GM21786 (cell line): Measurements from ENCODE around the gene SAMSN1.

Experiments
- ATAC-seq: cut with Tn5 transposase; IDR thresholded peaks from one replicate; pipeline ENCODE4 v1.9.1; 2021; ENCODE audit not compliant: unreplicated experiment

The SAMSN1 gene

GRCh38 chr21:14545906-14546480 lies at the start of gene SAMSN1:
SAMSN1 (minus strand) TSS chr21:14546315; CDS start chr21:14546261, 54 bp downstream.
- ATAC-seq: peak; percentile 78

DNA sequence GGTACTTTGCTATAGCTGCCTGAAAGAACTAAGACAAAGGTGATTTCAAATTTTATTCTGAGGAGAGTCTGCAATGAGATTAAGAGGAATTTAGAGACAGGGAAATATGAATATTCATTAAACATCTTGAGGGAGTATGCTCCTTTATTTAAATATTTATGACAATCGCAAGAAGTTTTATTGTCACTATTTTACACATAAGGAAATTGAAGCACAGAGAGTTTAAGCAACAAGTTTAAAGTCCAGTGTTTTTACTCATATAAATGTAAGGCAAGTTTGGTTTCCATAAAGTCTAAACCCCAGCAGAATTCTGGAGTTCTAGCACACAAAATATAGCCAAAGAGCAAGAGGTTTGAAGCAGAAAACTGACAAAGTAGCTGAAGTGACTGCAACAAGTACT lies 49.3 kb upstream of the SAMSN1 start:
- no peak for ATAC-seq

GRCh38 chr21:14594967-14595366 lies 48.9 kb upstream of the SAMSN1 start:
- no peak for ATAC-seq

DNA sequence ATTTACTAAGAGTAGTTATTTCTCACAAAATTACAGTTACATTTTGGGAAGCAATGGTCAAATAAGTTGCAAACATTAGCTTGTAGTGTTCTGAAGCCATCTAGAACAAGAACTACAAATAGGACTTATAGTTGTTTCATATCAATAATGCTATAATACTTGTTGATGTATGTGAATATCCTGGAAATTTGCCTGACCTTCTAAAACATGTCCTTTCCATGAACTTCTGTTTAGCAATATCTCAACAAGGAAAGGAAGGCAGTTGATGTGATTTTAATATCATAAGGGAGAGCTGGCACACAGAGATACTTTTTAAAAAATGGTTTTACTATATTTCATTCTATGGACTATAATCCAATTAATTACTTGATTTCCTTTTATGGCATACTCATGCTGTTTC lies 47.1 kb upstream of the SAMSN1 start:
- no peak for ATAC-seq

DNA sequence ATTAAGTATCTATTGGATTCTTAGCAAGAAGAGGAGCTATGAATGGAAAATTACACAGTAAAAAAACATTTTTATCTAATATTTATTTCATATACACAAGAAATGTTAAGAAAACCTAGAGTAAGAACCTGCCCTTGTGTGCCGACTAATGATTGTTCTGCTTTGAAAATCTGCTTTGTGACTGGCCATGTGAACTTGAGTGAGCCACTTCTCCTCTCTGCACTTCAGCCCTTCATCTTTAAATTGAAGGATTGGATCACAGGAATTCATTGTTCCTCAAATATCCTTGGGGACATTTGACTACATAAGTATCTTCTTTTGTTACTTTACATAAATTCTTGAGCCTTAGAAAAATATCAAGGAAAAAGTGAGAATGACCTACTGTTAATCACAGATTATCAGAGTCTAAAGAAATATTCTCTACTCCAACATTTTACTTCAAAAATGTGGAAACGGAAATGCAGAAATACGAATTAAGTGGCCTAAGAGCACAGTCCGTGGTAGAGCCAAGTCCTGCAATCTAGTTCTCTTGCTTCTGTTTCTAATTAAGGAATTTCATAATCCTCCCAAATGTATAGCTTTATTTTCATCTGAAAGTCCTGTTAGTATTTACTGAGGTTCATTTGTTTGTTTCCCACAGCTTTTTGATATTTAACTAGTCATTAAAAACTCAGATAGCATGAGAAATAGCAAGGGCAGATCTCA lies 46.3 kb upstream of the SAMSN1 start:
- ATAC-seq: no peak

DNA sequence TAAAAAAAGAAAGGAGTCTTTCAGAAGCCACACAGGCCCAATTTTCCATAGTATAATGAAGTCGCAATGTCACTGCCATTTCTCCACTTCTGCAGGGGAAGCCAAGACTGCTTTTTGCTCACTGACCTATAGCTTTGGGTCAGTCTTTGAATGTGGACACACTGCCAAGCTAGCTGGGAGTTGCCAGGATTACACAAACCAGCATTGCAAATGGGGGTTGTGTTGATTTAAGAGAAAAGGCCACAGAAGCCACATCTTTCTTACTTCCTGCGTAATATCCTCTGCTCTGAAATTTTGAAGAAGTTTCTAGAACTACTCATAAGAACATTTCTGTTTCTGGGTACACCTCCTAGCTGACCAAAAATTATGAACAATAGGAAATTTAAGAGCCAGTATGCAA lies 45.8 kb upstream of the SAMSN1 start:
- ATAC-seq: no peak

GRCh38 chr21:14591377-14591776 lies 45.3 kb upstream of the SAMSN1 start:
- no peak for ATAC-seq

DNA sequence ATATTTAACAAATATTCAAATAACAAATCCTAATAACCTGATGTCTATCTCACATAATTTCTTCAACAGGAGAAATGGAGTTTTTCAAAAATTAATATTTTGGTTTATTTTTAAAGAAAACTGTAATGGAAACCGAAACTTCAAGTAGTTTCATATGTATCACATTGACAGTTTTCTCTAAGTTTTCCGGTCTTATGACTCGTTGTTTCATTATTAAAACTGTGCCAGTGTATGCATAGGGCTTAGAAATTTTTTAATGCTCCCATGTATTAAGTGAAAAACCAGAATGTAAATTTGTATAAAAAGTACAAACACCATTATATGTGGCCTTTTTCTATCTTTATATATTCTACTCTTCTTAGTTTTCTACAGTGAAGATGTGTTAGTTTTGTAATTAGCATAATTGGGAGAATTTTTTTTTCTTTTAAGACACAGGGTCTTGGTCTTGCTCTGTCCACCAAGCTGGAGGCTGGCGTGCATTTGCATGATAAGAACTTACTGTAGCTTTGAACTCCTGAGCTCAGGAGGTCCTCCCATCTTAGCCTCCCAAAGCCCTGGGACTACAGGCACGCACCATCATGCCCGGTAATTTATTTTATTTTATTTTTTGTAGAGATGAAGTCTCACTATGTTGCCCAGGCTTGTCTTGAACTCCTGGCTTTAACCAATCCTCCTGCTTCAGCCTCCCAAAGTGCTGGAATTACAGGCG lies 43.9 kb upstream of the SAMSN1 start:
- peak; percentile 78 for ATAC-seq

DNA sequence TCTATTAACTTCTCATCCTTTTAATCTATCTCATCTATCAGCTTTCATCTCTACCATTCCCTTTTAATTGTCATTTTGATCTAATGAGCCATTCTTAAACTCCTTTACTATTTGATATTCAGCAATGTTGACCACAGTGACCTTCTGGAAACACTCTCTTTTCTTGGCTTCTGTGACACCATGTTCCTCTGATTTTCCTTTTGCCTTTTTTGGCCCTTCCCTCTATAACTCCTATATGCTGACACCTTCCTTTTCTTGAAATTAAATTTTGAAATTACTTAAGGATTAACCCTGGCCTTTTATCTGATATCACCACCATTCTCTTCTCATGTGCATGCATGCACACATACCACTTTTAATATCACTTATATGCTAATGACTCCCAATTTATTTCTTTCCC lies 41.2 kb upstream of the SAMSN1 start:
- ATAC-seq: no peak

- no peak for ATAC-seq
Measured at GRCh38 chr21:14585122-14585521, 39.0 kb upstream of the SAMSN1 start.

- ATAC-seq: no peak
Measured at GRCh38 chr21:14584357-14585095, 38.4 kb upstream of the SAMSN1 start.

GRCh38 chr21:14583629-14584255 lies 37.6 kb upstream of the SAMSN1 start:
- ATAC-seq: no peak

DNA sequence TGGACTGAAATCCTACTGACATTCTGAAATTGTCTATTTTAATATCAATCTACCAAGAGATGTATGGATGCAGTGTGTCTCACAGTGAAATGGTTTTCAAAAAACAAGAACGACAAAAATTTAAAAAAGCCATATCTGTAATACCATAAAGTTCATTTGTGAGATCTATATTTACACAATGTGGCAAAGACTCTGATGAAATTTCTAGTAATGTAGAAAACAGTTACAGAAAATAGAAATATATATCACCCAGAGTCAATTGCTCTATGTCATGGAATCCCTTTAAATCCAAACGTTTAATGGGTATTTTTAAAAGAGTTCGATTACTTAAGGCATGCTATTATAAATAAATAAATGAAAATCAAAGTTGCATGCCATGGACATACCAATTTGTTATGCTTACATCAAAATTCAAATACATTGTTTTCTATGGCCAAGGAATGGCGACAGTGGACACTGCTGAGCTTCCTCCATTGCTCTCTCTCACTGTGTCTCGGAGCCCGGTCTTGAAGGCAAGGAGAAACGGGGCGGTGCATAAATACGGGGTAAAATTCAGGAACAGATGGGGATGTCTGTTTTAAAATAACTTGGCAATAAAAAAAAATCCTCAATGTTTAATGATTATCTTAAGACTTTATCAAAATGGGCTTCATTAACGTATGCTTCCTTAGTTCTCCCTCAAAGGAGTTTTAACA lies 37.0 kb upstream of the SAMSN1 start:
- ATAC-seq: no peak

DNA sequence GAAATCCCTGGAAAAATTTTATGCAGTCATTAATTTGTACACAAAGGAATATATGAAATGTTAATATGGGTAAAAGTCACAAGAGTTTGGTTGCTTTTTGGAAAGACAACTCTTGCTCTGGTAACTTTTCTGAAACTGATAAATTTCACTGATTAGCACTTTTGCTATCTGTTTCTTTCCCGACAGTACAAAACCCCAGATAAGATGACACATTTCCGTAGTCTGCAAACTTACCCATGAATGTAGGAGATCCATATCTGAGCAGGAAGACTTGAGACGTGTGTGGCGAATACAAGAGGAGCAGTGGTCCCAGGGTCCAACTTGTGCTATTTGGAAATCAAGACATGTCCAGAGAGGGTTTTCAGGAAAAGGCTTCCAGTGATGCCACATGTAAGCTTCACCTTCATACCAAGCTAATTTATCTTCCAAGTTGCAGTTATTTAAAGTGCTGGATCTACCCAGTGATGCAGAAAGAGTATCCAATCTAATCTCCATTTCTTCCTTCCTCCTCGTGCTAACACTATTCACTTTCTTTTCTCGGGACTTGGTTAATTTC lies 35.9 kb upstream of the SAMSN1 start:
- ATAC-seq: no peak

DNA sequence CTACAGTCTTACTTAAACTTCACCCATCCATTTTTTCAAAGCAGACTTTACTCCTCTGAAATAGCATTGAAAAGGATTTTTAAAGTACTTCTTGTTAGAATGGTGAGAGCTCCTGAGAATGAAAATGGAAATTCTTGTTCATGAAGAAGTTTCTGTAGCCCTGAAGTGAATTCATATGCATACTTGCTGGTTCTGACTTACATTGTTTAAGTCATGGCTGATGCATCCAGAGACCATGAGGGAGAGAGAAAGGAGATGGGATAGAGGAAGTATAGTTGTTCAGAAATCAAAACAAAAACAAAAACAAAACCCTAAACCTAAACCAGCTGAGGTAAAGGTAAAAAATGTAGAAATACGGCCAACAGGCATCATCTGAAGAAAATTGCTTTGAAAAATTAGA lies 27.1 kb upstream of the SAMSN1 start:
- no peak for ATAC-seq

DNA sequence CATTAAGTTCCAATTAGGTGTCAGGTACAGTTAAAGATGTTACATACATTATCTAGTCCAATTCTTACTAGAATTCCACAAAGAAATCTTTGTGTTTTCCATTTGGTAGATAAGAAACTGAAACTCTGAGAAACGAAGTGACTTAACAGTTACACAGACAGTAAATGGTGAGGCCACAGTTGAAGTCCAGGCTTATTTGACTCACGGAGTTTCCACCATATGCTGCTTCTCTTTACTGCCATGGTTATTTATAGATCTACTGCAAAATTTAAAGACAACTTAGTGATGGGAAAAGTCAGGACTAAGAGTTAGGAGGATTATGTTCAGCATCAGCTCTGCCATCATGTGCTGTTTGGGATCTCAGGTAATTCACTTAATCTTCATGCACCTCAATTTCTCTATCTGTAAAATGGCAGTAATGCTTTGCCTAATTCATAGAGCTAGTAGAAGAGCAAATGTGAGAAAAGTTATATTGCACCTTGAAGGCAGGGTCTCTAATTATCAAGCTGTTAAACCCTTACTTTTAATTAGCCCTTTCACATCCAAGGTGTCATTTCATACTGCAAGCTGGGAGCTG lies 26.2 kb upstream of the SAMSN1 start:
- no peak for ATAC-seq

DNA sequence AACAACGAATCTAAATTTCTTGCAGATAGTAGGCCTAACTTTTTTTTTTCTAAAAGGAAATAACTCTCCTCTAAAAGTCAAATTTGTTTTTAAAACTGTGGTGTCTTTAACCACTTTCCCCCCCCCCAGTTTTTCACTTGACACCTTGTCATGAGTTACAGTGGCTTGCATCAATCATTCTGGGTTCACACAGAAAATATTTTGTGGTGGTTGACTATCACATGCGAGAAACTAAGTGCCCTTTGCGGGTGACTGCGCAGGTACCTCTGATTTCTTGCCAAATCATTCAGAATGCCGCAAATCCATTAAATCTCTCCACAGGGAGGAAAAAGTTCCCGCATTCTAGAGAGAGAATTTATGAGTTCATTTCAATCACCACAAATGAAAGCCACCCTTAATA lies 23.8 kb upstream of the SAMSN1 start:
- ATAC-seq: no peak

GRCh38 chr21:14569026-14569621 lies 23.0 kb upstream of the SAMSN1 start:
- no peak for ATAC-seq
